ENCODE measurements around the gene CRISPLD2. TPM values are rescaled to one million over a fixed set of nuclear protein-coding genes. Genes with fewer than 3 reads are reported as not detected.
A peak's percentile ranks its signal among the peaks of the same experiment; 100 is the strongest.

Gene CRISPLD2
- total RNA-seq, 2 donors from 2014 or later, result 259 to 311 TPM

GRCh38 chr16:84874004-84874435 is 54.2 kb downstream of the CRISPLD2 start:
- DNase-seq (ENCODE audit: low spot score), result no peak
- intact Hi-C loops (cut with DNase I), result no loop called here

GRCh38 chr16:84874553-84874952 is 54.8 kb downstream of the CRISPLD2 start:
- no peak for DNase-seq (ENCODE audit: low spot score)
- intact Hi-C loops (cut with DNase I), result no loop called here

GRCh38 chr16:84874983-84875382 is 55.2 kb downstream of the CRISPLD2 start:
- DNase-seq (ENCODE audit: low spot score), result no peak
- intact Hi-C loops (cut with DNase I), result no loop called here

GRCh38 chr16:84875846-84876245 is 56.1 kb downstream of the CRISPLD2 start:
- DNase-seq (ENCODE audit: low spot score), result no peak
- intact Hi-C loops (cut with DNase I), result no loop called here

- intact Hi-C loops (cut with DNase I), result no loop called here
- peak; percentile 41 for DNase-seq (ENCODE audit: low spot score)
These were observed 57.3 kb downstream of the CRISPLD2 start for GRCh38 chr16:84876873-84877606.

GRCh38 chr16:84878770-84879169 is 59.0 kb downstream of the CRISPLD2 start:
- intact Hi-C loops (cut with DNase I), result no loop called here
- no peak for DNase-seq (ENCODE audit: low spot score)

GRCh38 chr16:84879569-84880487 is 60.0 kb downstream of the CRISPLD2 start:
- DNase-seq (ENCODE audit: low spot score), result no peak
- intact Hi-C loops (cut with DNase I), result no loop called here

DNA sequence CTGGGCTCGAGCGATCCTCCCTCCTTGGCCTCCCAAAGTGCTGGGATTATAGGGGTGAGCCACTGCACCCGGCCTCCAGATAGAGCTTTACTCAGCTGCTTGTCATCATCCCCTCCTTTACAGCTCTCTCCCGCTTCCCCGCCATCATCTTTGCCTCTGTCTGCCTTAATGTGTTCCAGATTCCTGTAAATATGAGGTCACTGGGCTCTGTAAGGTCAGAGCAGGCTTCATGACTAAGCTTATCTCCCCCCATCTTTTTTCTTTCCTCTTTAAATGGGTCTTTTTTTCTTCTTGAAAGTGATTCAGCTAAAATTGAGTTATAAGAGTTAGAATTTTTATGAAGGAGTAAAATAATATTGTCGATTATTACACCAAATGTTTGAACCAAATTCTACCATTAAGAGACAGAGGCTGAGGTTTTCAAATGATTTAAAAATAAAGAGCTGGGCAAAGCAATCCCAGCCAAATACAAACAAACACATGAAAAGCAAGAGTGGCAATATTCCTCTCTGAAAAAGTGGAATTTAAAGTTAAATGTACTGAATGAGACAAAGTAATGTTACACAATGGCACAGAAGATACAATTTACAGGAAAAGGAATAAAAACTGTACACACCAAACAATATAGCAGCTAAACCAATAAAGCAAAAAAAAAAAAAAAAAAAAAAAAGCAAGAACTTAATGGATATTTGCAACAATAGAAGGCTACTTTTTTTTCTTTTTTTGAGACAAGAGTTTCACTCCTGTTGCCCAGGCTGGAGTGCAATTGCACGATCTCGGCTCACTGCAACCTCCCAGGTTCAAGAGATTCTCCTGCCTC is 62.1 kb downstream of the CRISPLD2 start:
- intact Hi-C loops (cut with DNase I), result loop anchor here in 1 of 2 donors (2.0 kb wide), 1 partner anchor 61 kb away; no protein-coding TSS in a partner anchor
- no peak for DNase-seq (ENCODE audit: low spot score)

DNA sequence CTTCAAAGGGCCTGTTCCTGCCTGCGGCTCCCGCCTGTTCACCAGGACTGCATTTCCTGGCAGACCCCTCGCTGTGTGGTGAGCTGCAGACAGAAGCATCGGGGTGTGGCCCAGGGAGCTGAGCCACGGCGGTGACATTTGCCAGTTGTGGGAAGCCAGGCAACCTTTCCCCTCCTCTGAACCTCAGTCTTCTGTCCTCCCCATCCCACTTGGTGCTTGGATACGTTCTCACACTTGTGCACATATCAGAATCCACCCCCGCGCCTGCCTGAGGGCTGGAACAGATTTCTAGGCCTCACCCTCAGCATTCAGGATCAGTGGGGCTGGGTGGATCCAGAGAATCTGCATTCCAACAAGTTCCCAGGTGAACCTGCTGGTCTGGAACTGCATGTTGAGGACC is 63.5 kb downstream of the CRISPLD2 start:
- intact Hi-C loops (cut with DNase I), result loop anchor here in 1 of 2 donors (2.0 kb wide), 1 partner anchor 62 kb away; no protein-coding TSS in a partner anchor
- peak; percentile 87 for DNase-seq (ENCODE audit: low spot score)

- no peak for DNase-seq (ENCODE audit: low spot score)
- intact Hi-C loops (cut with DNase I), result no loop called here
These were observed 64.4 kb downstream of the CRISPLD2 start for GRCh38 chr16:84884246-84884595.

GRCh38 chr16:84884596-84885341 is 65.0 kb downstream of the CRISPLD2 start:
- intact Hi-C loops (cut with DNase I), result loop anchor here in 1 of 2 donors (1.0 kb wide), 1 partner anchor 22 kb away; no protein-coding TSS in a partner anchor
- no peak for DNase-seq (ENCODE audit: low spot score)

DNA sequence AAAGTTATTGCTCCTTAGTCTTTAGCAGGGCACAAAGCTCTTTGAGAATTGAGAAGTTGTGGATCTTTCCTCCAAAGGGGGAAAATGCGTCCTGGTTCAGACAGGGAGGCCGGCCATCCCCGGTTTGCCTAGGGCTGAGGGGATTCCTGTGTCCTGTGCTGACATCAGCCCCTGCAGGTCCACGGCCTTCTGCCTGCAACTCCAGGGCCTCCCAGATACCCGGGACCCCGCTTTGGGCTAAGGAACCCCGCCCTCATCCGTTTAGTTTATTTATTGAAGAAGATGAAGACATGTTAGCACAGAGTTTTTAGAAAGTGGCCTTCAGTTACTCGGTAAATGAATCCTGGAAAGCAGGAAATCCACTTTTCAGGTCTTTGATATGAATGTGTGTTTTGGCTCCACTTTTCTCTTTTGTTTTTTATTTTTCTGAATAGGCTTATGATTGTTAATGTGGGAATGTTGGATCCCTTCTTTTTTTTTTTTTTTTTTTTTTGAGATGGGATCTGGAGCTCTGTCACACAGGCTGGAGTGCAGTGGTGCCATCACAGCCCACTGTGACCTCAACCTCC is 65.6 kb downstream of the CRISPLD2 start:
- intact Hi-C loops (cut with DNase I), result loop anchor here in 1 of 2 donors (1.0 kb wide), 1 partner anchor 21 kb away; no protein-coding TSS in a partner anchor
- DNase-seq (ENCODE audit: low spot score), result no peak

DNA sequence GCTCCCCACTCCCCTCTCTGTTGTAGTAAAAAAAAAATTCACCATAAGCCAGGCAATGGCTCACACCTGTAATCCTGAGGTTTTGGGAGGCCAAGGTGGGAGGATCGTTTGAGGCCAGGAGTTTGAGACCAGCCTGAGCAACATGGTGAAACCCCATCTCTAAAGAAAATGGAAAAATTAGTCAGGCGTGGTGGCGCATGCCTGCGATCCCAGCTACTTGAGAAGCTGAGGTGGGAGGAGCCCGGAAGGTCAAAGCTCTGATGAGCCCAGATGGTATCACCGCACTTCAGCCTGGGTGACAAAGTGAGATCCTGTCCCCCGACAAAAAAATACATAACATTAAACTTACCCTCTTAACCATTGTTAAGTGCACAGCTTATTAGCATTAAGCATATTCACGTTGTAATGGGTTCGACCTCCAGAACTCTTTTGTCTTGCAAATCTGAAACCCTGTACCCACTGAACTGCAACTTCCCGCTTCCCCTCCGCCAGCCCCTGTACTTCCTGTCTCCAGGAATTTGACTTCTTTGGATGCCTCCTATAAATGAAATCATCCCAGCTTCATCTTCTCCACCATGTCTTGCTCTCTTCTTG is 66.8 kb downstream of the CRISPLD2 start:
- intact Hi-C loops (cut with DNase I), result no loop called here
- no peak for DNase-seq (ENCODE audit: low spot score)

DNA sequence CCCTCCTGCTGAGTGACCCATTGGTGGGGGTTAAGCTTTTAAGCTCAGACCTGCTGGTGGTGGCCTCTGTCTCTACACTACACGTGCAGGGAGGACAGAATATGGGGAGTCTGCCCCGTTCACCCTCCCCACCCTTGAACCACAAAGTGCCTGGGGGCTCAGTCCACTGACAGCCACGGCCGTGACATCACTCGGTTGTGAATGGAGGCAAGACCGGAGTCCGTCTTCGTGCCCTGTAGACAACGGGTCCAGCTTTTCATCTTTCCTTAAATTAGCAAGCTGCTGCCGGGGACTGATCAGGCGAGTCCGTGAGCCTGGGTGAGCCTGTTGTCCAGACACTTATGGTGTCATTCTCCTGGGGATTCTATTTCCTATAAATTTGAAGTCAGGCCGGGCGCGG is 67.4 kb downstream of the CRISPLD2 start:
- DNase-seq (ENCODE audit: low spot score), result no peak
- intact Hi-C loops (cut with DNase I), result no loop called here

GRCh38 chr16:84888450-84888849 is 68.7 kb downstream of the CRISPLD2 start:
- no peak for DNase-seq (ENCODE audit: low spot score)
- intact Hi-C loops (cut with DNase I), result no loop called here

- no peak for DNase-seq (ENCODE audit: low spot score)
- intact Hi-C loops (cut with DNase I), result no loop called here
These were observed 69.3 kb downstream of the CRISPLD2 start for GRCh38 chr16:84889066-84889465.

GRCh38 chr16:84890427-84890826 is 70.6 kb downstream of the CRISPLD2 start:
- DNase-seq (ENCODE audit: low spot score), result no peak
- intact Hi-C loops (cut with DNase I), result no loop called here
